ENCODE results near the gene SLC39A10.

SLC39A10 gene

DNA sequence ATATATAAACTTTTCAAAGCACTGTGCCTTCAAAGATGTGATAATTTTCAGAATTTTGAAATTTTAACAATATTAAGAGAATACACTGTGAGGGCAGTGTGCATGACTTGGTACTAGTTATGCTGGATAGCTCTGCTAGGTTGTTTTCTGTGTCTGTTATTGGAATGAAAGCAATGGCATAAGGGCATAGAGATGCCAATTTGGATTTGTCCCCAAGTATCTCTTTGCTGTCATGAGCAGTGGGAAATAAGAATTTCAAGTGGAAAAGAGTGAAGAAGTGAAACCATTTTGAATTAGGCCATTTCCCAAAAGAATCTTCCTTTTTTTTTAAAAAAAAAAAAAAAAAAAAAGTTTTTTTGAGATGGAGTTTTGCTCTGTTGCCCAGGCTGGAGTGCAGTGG is 76.8 kb downstream of the SLC39A10 start:
- DNase-seq (ENCODE audit: low spot score), result no peak
- TF ChIP-seq, protein P1, sequence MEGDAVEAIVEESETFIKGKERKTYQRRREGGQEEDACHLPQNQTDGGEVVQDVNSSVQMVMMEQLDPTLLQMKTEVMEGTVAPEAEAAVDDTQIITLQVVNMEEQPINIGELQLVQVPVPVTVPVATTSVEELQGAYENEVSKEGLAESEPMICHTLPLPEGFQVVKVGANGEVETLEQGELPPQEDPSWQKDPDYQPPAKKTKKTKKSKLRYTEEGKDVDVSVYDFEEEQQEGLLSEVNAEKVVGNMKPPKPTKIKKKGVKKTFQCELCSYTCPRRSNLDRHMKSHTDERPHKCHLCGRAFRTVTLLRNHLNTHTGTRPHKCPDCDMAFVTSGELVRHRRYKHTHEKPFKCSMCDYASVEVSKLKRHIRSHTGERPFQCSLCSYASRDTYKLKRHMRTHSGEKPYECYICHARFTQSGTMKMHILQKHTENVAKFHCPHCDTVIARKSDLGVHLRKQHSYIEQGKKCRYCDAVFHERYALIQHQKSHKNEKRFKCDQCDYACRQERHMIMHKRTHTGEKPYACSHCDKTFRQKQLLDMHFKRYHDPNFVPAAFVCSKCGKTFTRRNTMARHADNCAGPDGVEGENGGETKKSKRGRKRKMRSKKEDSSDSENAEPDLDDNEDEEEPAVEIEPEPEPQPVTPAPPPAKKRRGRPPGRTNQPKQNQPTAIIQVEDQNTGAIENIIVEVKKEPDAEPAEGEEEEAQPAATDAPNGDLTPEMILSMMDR (IDR thresholded peaks at IDR 0.05; ENCODE audit: extremely low read depth, missing control alignments), result no peak

DNA sequence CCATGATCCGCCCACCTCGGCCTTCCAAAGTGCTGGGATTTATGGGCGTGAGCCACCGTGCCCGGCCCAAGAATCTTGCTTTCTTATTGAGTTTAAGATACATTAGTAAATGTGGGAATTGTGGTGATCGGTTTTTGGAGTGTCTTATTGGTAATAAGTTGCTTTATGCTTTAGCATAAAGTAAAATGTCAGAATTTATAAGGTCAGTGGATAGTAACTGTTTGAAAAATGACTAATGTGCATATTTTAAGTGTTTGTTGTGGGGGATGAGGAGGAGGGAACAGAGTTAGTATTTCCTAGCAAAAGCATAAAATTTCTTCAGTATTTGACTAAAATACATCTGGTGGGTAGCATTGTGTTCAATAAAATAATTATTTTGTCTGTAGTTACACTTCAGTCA is 77.4 kb downstream of the SLC39A10 start:
- no peak for DNase-seq (ENCODE audit: low spot score)
- TF ChIP-seq, protein P1 (IDR thresholded peaks at IDR 0.05; ENCODE audit: extremely low read depth, missing control alignments), result no peak

DNA sequence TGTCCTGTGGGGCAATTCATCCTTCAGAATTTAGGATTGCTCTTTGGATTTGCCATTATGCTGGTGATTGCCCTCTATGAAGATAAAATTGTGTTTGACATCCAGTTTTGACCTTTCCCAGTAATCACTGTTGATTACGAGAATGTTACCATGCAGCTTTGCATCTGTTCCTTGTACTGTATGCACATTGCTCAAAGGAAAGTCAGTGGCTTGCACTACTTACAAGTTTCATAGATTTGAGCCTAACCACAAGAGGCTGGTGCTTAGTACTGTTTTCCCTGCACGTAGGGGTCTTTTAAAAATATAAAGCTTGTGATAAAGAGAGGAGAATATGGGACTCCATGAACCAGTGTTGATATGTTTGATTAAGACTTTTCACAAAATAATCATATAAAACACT is 77.9 kb downstream of the SLC39A10 start:
- TF ChIP-seq, protein P1 (IDR thresholded peaks at IDR 0.05; ENCODE audit: extremely low read depth, missing control alignments), result no peak

DNA sequence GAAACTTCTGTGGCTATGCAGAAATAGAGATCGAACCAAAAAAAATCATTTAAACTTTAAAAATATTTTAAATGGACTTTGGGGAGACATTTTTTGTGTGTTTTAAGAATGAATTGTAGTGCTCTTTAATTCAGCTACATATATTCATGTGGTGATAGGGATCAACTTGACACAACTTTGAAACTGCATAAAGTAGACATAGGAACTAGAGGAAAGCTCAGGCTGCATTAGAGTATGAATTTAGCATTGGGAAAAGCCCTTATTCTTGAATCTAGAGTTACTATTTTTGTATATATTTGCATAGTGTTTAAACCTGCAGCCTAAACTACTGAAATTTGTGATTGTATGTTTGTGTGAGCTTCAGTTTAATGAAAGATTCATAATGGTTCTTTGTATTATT is 78.3 kb downstream of the SLC39A10 start:
- DNase-seq (ENCODE audit: low spot score), result no peak
- TF ChIP-seq, protein P1 (IDR thresholded peaks at IDR 0.05; ENCODE audit: extremely low read depth, missing control alignments), result no peak

More for the DNA sequence above, 77.9 kb downstream of the SLC39A10 start:
- no peak for DNase-seq (ENCODE audit: low spot score)

DNA sequence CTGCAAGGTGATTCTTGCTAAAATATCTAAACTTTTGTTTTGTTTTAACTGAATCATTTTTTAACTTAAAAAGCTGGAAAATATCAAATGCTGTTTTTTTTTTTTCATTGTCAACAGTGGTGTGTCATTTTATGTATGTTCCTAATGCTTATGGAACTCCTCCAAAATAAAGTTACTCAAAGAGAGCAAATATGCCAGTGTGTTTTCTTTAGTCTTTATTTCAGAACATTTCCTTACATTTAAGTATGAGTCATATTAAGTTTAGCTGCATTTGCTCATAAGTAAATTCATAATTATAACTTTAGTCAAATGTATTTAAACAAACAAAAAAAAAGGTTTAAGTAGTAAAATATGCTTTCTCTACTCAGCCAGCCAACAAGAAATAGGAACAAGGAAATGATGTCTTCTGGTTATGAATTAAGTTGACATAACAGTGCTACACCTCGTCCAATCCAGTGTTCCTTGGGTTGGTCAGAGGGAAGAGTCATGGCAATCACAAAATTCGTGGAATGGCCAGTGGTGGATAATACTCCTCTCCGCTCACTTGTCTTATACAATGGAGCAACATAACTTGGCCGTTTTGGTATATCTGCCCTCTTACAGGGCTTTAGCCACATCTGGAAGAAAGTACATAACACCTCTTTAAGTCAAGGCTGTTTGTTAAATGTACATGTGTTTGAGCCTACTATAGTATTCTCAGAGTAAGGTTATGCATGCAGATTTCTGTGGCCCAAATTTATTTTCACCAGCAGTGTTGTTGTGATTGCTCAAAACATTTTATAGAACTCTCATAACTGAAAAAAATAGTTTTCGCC is 80.7 kb downstream of the SLC39A10 start:
- TF ChIP-seq, protein P1 (IDR thresholded peaks at IDR 0.05; ENCODE audit: extremely low read depth, missing control alignments), result no peak
- DNase-seq (ENCODE audit: low spot score), result no peak

DNA sequence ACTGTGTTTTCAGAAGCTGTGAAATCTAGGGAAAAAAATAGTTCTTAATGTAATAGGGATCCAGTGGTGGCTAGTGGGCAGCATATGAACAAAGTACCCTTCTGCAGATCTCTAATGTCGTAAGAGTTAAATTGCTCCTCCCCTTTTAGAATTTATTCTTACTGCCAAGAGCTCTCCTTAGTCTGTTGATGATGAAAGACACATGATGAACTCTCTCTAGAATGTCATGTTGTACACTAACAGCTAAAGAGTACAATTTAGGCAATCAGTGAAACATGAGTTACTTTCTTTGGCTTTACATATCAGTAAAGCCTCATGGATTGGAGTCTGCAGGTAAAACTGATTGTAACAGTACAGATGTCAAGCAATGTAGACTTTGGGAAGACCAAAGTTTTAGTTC is 84.2 kb downstream of the SLC39A10 start:
- no peak for DNase-seq (ENCODE audit: low spot score)
- TF ChIP-seq, protein P1 (IDR thresholded peaks at IDR 0.05; ENCODE audit: extremely low read depth, missing control alignments), result no peak

DNA sequence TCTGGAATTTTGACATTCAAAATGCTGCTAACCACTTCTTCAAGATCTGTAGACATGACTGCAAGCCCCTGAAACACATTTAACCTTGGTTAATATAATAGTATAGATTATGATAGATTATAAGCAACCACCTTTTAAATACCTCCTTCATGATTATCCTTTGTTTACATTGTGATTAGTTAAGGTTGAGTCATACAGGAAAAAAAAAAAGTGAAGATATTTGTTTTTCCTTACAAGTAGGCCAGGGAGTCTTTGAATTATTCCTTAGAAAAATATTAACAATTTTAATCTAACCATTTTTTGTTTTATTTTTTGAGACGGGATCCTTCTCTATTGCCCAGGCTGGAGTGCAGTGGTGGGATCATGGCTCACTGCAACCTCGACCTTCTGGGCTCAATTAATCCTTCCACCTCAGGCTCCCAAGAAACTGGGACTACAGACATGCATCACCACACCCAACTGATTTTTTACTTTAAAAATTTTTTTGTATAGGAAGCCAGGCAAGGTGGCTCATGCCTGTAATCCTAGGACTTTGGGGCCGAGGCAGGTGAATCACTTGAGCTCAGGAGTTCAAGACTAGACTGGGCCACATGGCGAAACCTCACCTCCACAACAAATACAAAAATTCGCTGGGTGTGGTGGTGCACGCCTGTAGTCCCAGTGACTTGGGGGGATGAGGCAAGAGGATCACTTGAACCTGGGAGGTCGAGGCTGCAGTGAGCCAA is 99.4 kb downstream of the SLC39A10 start:
- DNase-seq (ENCODE audit: low spot score), result no peak
- TF ChIP-seq, protein P1 (IDR thresholded peaks at IDR 0.05; ENCODE audit: extremely low read depth, missing control alignments), result no peak

Data from GM20000 (cell line).